GM12891 (cell line): ENCODE results near the gene ZNF446.

Experiments used
- POLR2A ChIP-seq: IDR thresholded peaks from 2 replicates; pipeline ENCODE4 v1.6.1; 2011; ENCODE audit warnings: low read depth, low read length, control low read depth
- POLR2AphosphoS5 ChIP-seq: IDR thresholded peaks from 2 replicates; pipeline ENCODE4 v1.6.1; 2011; ENCODE audit warnings: low read depth, low read length, control low read depth
- TAF1 ChIP-seq: IDR thresholded peaks from 2 replicates; pipeline ENCODE4 v1.6.1; 2011; ENCODE audit warnings: low read depth, low read length, control low read depth

- no peak for TF ChIP-seq POLR2A
- TF ChIP-seq TAF1, result no peak
- TF ChIP-seq POLR2AphosphoS5, result no peak
These were observed 9.9 kb upstream of the ZNF446 start for GRCh38 chr19:58466089-58466759.
